Measurements from ENCODE around the gene RUFY1.

GRCh38 chr5:179619776-179620175 is 69.4 kb downstream of the RUFY1 start:
- TF ChIP-seq YY1 (IDR thresholded peaks at IDR 0.05; ENCODE audit: low read depth): no peak
- TF ChIP-seq EP300 (IDR thresholded peaks at IDR 0.05; ENCODE audit: borderline replicate concordance): no peak
- TF ChIP-seq TAF1 (IDR thresholded peaks at IDR 0.05; ENCODE audit: low read depth): no peak
- no peak for TF ChIP-seq EGR1 (IDR thresholded peaks at IDR 0.05)
- no peak for TF ChIP-seq MAX (IDR thresholded peaks at IDR 0.05)
- no peak for TF ChIP-seq REST (IDR thresholded peaks at IDR 0.05; ENCODE audit: low read depth)
- no peak for TF ChIP-seq CEBPB (IDR thresholded peaks at IDR 0.05)
- TF ChIP-seq TEAD4 (IDR thresholded peaks at IDR 0.05): no peak
- no peak for TF ChIP-seq FOXM1 (IDR thresholded peaks at IDR 0.05; ENCODE audit: borderline replicate concordance, low read depth)
